Kidney (tissue), 14 donors: ENCODE data around the gene ACP1. TPM values are rescaled to one million over a fixed set of nuclear protein-coding genes. Genes with fewer than 3 reads are reported as not detected.

Experiments used
- DNase-seq, 5 donors: peaks; one replicate each; pipeline ENCODE4 v3.0.0-alpha.2; 2013 to 2020
- FAIRE-seq: peaks from 2 replicates; lab custom pipeline; 2012; peaks lifted over from hg19 to GRCh38; lab: Jason Lieb, UNC
- H3K27ac ChIP-seq, 2 donors: one replicate each; pipeline ENCODE4 v1.7.0; 2013; ENCODE audit warnings: low read depth in 2 of 2, low read length in 2 of 2, inconsistent platforms in 1 of 2
- H3K27me3 ChIP-seq: one replicate; pipeline ENCODE4 v1.7.1; 2013; ENCODE audit warnings: low read length, inconsistent platforms; ENCODE audit not compliant: control insufficient read depth, insufficient read depth
- H3K36me3 ChIP-seq, 3 donors: one replicate each; pipeline versions ENCODE4 v1.7.0 to v1.7.1; 2013; ENCODE audit warnings: low read length in 3 of 3, control low read depth in 1 of 3, inconsistent platforms in 1 of 3; ENCODE audit not compliant: insufficient read depth in 3 of 3, control insufficient read depth in 2 of 3
- H3K4me1 ChIP-seq, 3 donors: one replicate each; pipeline versions ENCODE4 v1.7.0 to v1.7.1; 2013; ENCODE audit warnings: low read length in 3 of 3, inconsistent platforms in 1 of 3, low read depth in 1 of 3; ENCODE audit not compliant: control insufficient read depth in 2 of 3, insufficient read depth in 2 of 3
- H3K4me3 ChIP-seq, 3 donors: one replicate each; pipeline versions ENCODE4 v1.7.0 to v1.8.1; 2013; ENCODE audit warnings: low read length in 3 of 3, control low read depth in 1 of 3, inconsistent platforms in 1 of 3
- H3K9ac ChIP-seq, 3 donors: one replicate each; pipeline versions ENCODE4 v1.7.0 to v1.7.1; 2013; ENCODE audit warnings: low read length in 3 of 3, control low read depth in 1 of 3, inconsistent platforms in 1 of 3
- H3K9me3 ChIP-seq, 3 donors: one replicate each; pipeline versions ENCODE4 v1.7.0 to v1.7.1; 2013; ENCODE audit warnings: low read length in 3 of 3, control low read depth in 1 of 3, inconsistent platforms in 1 of 3; ENCODE audit not compliant: control insufficient read depth in 2 of 3, insufficient read depth in 1 of 3
- CTCF ChIP-seq: IDR thresholded peaks from 3 replicates; pipeline ENCODE4 v1.5.1; 2012; ENCODE audit warnings: mild to moderate bottlenecking, moderate library complexity, borderline replicate concordance; ENCODE audit not compliant: insufficient read depth; ENCODE audit errors: extremely low read depth
- intact Hi-C: fragments of 100-400 bp; cut with DNase I; formaldehyde crosslinking; loops from one replicate; pipeline ENCODE4 v1.11.1; 2022
- polyA plus RNA-seq: library from polyadenylated mRNA; stranded (reverse); fragments of 350-450 nt; fragmentation: Illumina TruSeq; extraction: RNeasy Lipid Tissue Mini Kit (QIAGEN cat#74804); gene quantifications from one replicate; pipeline ENCODE4 v1.2.3, GENCODE V29; 2014; ENCODE audit warnings: low read depth, low replicate concordance; ENCODE audit not compliant: insufficient read depth
- total RNA-seq: library from RNA; stranded (reverse); fragmentation: NEBNext Ultra II Directional; extraction: Animal tissue kit (Norgen Biotek cat#: 25700); gene quantifications from one replicate; pipeline ENCODE4 v1.2.1, GENCODE V29; 2021
- donor health status: control.
- donor health status: control.
- donor health status: control.
- donor health status: control.
- donor health status: control.
- donor health status: DM: yes; HTN: yes; CAD: no.
- donor health status: Normal renal cell carcinoma (clear cell type).

The ACP1 gene
- total and polyA plus RNA-seq, 2 donors from 2014 or later, result 75.1 to 122 TPM

GRCh38 chr2:278312-278926, 13.7 kb downstream of the ACP1 start:
- H3K36me3 ChIP-seq, result peaks cover 6 to 27% (median 20%) of the 10 kb centered on the region in 3 donors
- DNase-seq, result no peak
- H3K4me1 ChIP-seq, result peaks cover 0 to 7% (median 4%) of the 10 kb centered on the region in 3 donors
- H3K4me3 ChIP-seq, result no peak overlapping the region
- no peak overlapping the region for H3K27ac ChIP-seq
- no peak overlapping the region for H3K9ac ChIP-seq
- no peak for TF ChIP-seq CTCF
- no peaks in the 10 kb centered on the region for H3K9me3 ChIP-seq
- no peak for FAIRE-seq
- H3K27me3 ChIP-seq, result no peaks in the 10 kb centered on the region
- intact Hi-C loops, result no loop called here

- Histone ChIP-seq H3K27ac (no peak overlapping the region), H3K9ac (no peak overlapping the region), H3K36me3 (peaks cover 6 to 27% (median 20%) of the 10 kb centered on the region in 3 donors), H3K9me3 (no peaks in the 10 kb centered on the region), H3K4me3 (no peak overlapping the region), H3K4me1 (peaks cover 0 to 7% (median 4%) of the 10 kb centered on the region in 3 donors), H3K27me3 (no peaks in the 10 kb centered on the region)
- intact Hi-C loops, result no loop called here
- FAIRE-seq, result no peak
- TF ChIP-seq CTCF, result no peak
- no peak for DNase-seq
Measured at GRCh38 chr2:278927-279320, 14.2 kb downstream of the ACP1 start.

GRCh38 chr2:279366-279765, 14.6 kb downstream of the ACP1 start:
- no peak for FAIRE-seq
- intact Hi-C loops, result no loop called here
- DNase-seq, result no peak

More at GRCh38 chr2:279366-279765, 14.6 kb downstream of the ACP1 start:
- TF ChIP-seq CTCF, result no peak
- no peak overlapping the region for H3K9ac ChIP-seq
- H3K27me3 ChIP-seq, result no peaks in the 10 kb centered on the region
- H3K4me3 ChIP-seq, result no peak overlapping the region
- H3K36me3 ChIP-seq, result peaks cover 6 to 27% (median 20%) of the 10 kb centered on the region in 3 donors
- no peaks in the 10 kb centered on the region for H3K9me3 ChIP-seq
- no peak overlapping the region for H3K27ac ChIP-seq
- peaks cover 0 to 7% (median 4%) of the 10 kb centered on the region in 3 donors for H3K4me1 ChIP-seq
